GM21619 (cell line): ENCODE results near the gene GADD45A.

ENCODE experiments used
- ATAC-seq: cut with Tn5 transposase; IDR thresholded peaks from one replicate; pipeline ENCODE4 v1.9.1; 2021; ENCODE audit not compliant: unreplicated experiment

Gene GADD45A

DNA sequence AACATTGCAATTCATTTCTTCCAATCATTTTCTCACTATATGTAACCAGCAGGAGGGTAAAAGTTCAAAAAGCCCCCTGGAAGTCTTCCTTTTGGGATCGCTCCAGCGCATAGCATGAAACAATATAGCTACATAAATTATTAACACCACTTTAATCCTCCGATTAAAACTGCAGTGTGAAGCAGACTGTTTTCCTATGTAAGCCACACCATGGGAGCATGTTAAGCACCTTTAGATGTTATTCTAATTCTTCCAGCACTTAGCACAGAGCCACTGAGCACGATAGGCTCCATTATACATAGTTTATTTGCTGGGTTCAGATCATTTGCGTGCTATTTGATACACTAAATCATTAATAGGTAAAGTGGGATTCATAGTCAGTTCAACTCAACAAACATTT is 18.4 kb upstream of the GADD45A start:
- no peak for ATAC-seq

DNA sequence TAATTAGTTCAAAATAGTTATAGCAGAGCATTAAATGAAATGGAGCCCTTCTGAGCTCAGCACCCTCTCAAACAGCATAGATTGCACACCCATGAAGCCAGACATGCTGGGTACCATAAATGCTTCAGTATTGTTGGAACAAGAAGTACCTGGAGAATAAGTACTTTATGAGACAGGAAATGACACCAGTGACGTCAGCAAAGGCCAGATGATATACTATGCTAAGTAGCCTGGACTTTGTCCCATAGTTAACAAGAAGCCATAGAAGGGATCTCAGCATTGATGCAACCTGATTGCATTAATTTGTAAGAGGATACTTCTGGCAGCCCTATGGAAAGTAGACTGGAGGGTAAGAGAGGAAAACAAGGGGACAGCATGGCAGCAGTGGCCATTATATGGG is 16.3 kb upstream of the GADD45A start:
- no peak for ATAC-seq

DNA sequence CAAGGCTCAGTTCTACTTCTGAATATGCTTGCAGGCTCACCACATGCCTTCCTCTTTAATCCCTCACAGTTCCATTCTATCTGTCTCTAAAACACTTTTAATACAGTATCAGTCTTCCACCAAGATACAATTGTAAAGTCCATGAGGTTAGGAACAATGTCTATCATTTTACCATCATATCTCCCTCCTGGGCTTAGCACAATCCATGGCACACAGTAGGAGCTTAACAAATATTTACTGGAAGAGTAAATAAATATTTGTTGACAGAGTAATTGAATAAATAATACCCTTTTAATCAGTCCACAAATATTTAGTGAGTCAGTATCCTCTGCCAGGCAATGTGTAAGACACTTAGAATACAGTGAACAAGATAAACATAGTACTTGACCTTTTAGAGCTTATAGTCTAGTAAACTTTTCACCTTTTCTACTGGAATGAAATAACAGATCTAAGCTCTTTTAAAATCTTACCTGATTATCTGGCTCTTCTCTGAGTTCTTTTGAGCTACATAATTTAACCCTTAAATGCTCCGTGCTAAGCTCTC is 12.7 kb upstream of the GADD45A start:
- no peak for ATAC-seq

DNA sequence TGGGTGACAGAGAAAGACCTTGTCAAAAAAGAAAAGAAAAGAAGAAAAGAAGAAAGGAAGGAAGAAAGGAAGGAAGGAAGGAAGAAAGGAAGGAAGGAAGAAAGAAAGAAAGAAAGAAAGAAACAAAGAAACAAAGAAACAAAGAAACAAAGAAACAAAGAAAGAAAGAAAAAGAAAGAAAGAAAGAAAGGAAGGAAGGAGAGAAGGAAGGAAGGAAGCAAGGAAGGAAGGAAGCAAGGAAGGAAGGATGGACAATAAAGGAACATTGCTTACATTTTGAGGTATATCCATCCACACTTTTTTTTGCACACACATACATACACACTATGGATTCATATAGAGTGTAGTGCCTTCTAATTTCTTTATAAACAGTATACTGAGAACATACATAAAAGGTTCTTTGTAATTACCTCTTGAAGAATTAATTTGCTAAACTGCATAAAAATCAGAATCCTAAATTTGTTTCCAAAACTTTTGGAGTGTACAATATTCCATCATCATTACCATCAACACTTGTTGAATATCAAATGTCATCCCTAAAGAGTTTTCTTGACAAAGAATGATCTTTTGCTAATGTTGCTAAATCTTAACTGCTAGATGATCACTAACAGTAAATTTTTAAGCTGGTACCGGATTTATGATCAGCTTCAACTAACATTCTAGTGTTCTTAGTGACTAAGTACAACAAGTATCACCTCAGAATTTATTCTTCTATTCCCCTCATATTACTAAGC is 11.4 kb upstream of the GADD45A start:
- ATAC-seq, result no peak

DNA sequence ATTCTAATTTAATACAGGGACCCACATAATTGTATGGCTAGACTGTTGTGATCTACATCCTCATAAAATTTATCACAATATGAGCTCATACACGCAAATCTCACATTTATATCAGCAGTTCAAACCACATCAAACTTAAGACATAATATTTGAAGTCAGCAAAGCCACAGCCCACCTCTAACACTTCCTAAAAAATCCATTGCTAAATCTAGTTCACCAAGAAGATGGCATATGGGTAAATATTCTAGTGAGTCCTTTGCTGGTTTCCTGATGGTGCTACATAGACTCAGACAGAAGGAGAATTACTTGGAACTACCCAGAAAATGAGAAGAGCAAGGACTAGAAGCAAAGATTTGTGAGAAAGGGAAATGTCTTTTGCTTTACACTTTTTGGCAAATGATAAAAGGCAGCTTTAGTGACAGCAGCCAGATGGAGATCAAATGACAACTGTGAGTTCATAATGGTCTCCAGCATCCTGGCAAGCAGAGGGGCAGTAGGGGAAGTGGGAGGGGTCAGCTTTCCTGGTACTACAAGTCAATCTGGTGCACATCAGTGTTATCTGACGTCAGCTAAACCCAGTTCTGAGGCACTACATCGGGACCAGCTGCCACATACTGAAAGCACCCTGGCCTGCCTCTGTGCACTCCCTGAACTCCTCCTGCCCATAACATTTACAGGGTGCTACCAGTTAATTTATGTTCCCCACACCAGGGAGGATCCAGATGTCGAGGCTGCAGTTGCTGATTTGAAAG is 10.6 kb upstream of the GADD45A start:
- peak; percentile 54 for ATAC-seq

DNA sequence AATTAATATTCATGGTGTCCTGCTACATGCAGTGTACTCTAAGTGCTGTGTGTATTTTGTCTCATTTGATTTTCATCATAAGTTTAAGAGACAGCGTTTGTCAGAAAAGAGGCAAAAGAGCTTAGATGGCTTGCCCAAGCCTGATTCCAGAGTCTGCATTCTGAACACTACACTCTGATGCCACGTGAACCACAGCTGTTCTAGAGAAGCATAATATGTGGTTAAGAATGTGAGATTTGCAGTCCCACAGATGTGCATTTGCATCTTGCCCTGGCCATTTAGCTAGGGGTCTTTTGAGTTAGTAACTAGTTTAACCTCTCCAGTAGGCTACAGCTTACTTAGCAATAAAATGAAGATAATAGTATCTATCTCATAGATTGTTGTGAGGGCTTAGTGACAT is 9.2 kb upstream of the GADD45A start:
- ATAC-seq, result peak; percentile 71

DNA sequence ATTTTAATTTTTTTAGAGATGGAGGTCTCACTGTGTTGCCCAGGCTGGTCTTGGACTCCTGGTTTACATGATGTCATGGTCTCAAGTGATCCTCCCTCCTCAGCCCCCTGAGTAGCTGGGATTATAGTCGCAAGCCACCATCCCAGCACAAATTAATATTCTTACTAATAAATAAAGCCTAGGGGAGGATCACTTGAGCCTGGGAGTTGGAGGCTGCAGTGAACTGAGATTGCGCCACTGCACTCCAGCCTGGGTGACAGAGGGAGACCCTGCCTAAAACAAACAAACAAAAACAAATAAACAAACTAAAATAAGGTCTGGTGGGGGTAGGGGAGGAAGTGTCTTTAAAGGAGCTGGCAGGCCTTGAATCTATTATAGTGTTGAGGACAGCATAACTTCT is 8.7 kb upstream of the GADD45A start:
- no peak for ATAC-seq

DNA sequence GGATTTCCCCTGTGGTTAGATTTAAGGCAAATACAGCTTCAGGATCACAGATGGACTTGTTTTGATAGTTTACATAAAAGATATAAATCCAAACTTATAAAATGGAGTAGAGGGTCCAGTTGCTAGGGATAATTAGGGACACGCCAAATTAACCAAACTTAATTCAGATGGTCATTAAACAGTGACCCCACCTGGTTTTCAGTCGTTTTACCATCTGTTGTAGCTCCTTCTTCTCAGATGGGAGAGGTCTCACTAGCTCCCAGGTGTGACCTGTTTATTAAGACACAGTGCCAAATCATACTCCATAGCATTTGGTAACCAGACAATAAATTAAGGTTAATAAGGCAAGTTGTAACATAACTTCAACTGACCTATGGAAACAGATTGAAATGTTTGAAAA is 8.1 kb upstream of the GADD45A start:
- ATAC-seq, result no peak

DNA sequence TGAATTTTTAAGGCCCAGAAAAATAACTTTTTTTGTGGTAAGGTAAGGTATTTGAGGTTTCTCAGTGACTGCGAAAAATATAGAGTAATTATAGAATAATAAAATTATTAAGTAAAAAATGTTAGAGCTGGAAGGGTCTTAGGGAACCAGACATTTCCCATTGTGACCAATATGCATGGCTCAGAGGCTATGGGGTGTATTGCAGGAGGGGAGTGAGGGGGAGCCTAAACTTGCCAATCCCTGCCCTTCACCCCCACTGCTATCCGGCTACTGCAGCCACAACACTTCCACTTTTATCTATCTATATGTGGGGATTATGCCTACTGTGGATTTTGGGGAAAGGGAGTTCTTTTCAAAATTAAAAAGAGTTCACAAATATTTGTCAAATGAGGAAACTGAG is 7.6 kb upstream of the GADD45A start:
- ATAC-seq, result no peak

DNA sequence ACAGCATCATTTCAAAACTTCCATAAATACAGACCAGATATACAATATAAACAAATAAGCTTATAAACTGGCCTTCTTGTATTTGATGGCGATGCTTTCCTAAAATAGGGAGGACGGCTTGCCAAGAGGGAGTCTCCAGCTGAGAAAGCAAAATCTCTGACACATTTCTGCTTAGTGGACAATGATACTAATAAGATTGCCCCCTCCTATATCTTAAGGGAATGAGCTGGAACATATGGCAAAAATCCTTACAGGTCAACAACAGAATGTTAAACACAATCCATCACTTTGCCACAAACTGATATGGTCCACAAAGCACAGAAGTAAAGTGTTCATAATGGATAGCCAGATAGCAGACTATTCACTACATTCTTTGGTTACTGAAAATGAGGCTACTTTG is 7.1 kb upstream of the GADD45A start:
- no peak for ATAC-seq

DNA sequence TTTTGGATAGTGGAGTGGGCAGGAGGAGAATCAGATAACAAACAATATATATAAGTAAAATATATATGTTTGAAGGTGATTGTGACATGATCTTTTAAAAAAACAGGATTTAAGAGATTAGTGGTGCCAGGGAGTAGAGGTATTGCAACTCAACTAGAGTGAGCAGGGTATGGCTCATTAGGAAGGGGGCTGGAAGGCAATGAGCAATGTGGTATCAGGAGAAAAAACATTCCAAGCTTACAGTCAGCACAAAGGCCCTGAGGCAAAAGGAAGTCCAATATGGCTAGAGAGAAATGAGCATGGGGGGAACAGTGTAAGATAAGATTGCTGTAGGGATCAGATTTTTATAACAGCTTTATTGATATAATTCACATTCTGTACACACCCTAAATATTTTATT is 5.3 kb upstream of the GADD45A start:
- no peak for ATAC-seq

DNA sequence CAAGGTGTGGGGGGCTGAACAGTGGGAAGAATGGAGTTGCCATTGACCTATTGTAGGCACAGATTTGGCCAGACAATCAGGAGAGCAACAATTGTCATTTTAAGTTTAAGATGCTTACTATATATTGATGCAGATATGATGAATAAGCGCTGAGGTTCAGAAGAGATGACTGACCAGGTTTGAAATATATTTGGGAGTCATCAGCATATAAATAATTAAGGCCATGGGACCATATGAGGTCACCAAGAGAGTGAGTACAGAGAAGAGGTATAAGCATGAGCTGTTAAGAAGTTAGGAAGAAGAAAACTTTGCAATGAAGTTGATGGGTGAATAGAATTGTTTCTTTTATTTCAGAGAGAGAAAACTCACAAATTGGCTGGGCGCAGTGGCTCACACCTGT is 4.5 kb upstream of the GADD45A start:
- ATAC-seq, result no peak

DNA sequence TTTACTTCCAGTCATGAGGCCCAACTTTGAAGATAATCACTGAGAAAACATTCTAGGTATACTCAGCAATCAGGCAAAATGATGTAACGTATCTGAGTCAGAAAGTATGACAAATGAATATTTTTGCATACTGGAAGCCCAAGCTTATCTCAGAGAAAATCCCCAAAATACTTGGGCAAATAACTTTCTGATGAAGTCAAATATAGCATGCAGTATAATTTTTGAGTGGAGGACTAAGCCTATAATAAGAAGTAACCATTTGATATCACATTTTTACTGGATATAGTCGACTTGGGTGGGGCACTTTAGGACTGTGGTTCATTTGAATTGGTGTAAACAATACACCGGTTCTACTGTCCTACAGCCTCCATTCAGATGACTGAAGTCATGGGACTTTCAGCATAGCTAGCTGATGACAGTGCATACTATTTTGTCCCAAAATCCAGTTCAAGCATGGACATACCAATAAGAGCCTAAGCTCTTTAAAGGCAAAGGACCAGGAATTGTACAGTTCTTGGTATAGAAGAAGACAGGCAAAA is 2.3 kb upstream of the GADD45A start:
- ATAC-seq, result no peak

DNA sequence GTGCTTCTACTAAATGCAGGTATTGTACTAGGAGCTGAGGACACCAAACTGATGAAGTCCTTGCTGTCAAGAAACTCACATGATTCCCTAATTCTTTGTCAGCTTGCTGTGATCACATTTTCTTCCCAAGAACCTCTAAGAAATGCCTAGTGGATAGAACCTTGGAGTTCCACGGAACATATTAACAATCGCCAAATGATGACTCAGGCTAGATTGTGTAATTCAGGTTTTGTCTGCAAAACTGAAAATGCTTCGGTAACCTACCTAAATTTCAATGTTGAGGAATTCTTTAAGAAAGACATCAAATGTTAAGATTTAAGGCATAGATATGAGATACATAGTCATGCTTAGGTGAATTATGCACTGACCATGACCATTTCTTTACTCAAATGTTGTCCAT is 1.7 kb upstream of the GADD45A start:
- ATAC-seq, result no peak

DNA sequence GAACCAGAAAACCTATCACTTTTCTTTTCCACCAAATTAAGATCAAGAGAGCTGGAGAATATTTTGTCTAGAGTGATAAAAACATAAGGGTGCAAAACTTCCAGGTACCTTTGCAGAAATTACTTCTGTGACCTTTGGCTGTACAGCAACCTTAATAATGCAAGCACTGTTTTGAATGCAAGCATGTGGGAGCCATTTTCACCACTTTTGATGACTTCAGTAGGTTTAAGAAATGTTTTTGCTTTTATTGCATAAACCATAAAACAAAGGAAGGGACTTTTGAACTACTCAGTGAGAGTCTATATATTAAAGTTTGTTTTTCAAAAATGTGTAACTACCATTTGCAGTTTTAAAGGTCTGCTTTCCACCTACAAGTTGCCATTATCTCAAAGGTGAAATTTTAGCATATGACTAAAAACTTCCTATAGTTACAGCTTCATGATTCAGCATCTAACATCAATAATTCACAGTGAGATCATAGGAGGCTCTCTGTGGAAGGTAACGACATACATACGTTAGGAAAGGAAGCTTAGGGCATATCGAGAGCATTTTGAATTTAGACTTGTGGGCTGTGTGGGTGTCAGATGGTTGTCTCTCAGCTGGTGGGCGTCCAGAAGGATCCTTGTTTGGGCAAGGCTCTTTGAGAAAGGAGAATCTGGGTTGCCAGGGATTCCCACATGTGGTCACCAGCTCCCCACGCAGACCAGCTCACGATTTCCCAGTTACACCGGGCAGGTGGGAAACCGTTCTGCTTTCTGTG is 1.1 kb upstream of the GADD45A start:
- no peak for ATAC-seq

DNA sequence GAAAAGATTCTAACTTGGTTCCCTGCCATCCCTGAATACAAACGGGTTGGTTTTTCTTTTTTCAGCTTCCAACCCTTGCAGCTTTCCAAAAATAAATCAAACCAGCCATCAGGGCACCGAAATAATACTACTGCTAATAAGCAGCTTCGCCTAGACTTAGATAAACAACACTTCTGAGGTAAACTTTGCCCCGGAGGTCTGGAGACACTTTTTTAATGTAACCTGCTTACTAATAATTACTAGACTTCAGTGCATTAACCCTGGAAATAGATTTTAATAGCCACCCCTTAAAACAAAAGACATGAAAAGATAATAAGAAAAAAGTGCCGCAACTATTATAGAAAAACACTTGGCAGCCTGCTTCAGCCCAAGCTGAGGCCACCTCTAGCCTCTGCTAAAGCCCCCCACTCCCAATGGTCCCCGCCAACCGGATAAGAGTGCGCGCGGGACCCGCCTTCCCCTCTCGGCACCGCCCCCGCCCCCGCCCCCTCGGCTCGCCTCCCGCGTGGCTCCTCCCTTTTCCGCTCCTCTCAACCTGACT is 405 bp upstream of the GADD45A start:
- ATAC-seq, result no peak

DNA sequence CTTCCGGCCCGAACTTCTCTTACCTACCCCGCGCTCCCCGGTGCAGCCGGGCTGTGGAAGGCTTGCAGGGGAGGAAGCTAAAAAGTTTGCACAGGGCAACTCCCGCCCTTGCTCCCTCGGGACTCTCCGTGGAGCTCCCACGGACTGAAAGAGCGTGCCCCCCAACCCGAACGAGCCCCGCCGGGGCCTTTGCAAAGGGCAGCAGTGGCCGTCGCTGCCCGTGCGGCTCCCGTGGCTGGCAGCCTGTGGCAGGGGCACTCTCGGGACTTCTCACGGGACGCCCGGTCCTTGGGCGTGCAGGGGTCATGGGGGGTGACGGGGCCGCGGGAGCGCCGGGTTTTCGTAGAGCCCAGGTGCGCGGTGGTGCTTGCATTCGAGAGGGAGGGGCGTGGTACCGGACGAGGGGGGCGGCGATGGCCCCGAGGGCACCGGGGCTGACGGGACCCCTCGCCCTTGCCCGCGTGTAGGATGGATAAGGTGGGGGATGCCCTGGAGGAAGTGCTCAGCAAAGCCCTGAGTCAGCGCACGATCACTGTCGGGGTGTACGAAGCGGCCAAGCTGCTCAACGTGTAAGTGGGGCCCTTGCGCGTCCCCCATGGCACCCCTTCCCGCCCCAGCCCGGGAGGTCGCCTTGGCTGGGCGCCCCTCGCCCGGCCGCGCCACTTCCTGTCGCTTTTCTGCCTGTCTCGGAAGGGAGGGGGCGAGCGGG is 711 bp downstream of the GADD45A start:
- ATAC-seq, result peak; percentile 9

DNA sequence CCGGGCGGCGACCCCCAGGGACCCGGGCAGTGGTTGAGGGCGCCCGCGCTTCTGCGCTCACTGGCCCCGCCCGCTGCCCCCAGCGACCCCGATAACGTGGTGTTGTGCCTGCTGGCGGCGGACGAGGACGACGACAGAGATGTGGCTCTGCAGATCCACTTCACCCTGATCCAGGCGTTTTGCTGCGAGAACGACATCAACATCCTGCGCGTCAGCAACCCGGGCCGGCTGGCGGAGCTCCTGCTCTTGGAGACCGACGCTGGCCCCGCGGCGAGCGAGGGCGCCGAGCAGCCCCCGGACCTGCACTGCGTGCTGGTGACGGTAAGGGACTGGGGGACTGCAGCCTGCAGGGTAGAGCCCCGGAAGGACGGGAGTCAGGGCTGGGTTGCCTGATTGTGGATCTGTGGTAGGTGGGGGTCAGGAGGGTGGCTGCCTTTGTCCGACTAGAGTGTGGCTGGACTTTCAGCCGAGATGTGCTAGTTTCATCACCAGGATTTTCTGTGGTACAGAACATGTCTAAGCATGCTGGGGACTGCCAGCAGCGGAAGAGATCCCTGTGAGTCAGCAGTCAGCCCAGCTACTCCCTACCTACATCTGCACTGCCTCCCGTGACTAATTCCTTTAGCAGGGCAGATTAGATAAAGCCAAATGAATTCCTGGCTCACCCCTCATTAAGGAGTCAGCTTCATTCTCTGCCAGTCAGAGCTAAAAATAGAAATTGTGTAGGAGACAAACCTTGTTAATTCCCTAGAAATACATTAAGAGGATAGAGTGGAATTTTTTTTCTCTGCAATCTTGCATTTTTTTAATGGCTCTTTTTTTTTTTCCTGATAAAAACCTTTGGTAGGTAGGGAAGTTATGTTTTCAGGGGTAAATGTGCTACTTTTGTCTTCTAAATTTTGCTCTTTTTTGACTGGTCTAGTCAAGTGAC is 1.5 kb downstream of the GADD45A start:
- ATAC-seq, result peak; percentile 28

DNA sequence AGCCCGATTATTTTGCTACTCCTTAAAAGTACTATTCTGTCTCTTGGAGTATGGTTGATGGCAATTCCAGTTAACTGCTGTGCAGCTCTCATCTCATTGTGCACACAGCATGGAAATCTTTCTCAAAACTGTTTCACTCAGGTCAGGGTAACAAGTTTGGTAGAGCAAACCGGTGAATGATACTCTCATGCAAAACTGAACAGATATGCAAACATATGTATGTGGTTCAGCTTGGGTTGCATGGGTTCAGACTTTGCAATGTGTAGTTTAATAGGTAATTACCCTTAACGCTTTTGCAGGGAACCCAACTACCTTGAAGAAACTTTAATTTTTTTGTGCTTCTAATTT is 2.2 kb downstream of the GADD45A start:
- ATAC-seq, result no peak

DNA sequence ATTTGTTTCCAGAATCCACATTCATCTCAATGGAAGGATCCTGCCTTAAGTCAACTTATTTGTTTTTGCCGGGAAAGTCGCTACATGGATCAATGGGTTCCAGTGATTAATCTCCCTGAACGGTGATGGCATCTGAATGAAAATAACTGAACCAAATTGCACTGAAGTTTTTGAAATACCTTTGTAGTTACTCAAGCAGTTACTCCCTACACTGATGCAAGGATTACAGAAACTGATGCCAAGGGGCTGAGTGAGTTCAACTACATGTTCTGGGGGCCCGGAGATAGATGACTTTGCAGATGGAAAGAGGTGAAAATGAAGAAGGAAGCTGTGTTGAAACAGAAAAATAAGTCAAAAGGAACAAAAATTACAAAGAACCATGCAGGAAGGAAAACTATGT is 2.6 kb downstream of the GADD45A start:
- no peak for ATAC-seq
